OCI-M1 (cell line): ENCODE data around the gene MAN2B1.
"Not testable (repeated sequence)": the region's sequence is repeated elsewhere in the genome, so short reads cannot be mapped to it uniquely, and the experiment has no call there.

Source experiments
- DNase-seq: peaks from one replicate; lab custom pipeline; 2025; lab: John Stamatoyannopoulos, UW

MAN2B1 gene

GRCh38 chr19:12666265-12667048 is at the start of gene MAN2B1, which contains the start of gene WDR83:
MAN2B1 (minus strand) TSS chr19:12666742; CDS start chr19:12666701, 41 bp downstream.
WDR83 (plus strand) TSS chr19:12666807; CDS start chr19:12669791, 2,984 bp downstream.
- DNase-seq: peak; percentile 77

DNA sequence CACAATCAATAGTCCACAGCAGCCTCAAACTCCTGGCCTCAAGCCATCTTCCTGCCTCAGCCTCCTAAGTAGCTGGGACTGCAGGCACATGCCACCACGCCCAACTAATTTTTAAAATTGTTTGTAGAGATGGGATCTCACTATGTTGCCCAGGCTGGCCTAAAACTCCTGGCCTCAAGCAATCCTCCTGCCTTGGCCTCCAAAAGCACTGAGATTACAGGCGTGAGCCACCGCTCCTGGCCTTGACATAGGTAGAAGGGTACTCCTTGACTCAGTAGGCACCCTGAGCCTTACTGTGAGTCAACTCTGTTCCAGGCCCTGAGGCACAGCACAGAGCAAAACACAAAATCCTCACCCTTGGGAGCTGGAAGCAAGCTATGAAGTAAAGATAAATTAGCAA is 49.4 kb upstream of the MAN2B1 start:
- DNase-seq: no peak

GRCh38 chr19:12715102-12715501 is 48.6 kb upstream of the MAN2B1 start:
- no peak for DNase-seq

- not testable (repeated sequence) for DNase-seq
These were observed 46.8 kb upstream of the MAN2B1 start for GRCh38 chr19:12713304-12713703.

DNA sequence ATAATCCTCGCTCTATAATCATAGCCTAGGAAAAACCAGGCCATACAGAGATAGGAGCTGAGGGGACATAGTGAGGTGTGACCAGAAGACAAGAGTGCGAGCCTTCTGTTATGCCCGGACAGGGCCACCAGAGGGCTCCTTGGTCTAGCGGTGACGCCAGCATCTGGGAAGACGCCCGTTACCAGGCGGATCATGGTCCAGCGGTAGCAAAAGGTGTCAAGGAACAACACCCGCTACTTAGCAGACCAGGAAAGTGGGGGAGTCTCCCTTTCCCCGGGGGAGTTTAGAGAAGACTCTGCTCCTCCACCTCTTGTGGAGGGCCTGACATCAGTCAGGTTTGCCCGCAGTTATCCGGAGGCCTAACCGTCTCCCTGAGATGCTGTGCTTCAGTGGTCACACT is 45.5 kb upstream of the MAN2B1 start:
- DNase-seq: not testable (repeated sequence)

DNA sequence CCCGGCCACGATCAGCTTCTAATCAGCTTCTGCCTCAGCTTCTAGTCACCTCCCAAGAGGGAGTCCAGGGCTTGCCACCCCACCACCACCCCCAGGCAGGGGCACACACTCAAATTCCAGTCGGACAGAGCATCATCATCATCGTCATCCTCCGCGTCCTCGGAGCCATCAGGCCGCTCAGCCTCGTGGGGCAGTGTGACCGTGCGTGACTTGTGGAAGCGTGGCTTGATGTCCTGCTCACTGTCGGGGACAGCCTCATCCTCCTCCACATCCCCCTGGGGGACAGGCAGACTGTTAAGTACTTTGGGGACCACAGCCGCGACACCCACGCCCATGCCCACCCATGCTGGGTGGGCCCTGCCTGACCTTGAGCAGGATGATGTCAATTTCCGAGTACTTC is 44.6 kb upstream of the MAN2B1 start:
- DNase-seq: no peak

GRCh38 chr19:12708641-12709040 is 42.1 kb upstream of the MAN2B1 start:
- DNase-seq: no peak

DNA sequence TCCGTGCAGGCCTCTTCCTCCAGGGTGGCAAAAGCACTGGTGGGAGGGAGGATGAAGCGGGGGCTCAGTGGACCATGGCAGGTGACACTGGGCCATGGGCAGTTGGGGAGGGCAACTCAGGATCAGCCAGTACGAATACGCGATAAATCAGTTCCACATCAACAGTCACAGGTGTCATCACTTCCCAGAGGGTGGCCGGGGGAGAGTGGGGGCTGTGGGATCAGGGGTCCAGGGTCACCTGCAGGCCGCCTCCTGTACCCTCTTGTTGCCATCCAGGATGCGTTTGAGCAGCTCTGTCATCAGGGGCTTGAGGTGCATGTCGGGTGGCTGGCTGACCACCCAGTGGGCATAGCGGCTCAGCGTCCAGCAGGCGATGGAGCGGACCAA is 39.8 kb upstream of the MAN2B1 start:
- no peak for DNase-seq

- no peak for DNase-seq
These were observed 39.3 kb upstream of the MAN2B1 start for GRCh38 chr19:12705654-12706331.

GRCh38 chr19:12705169-12705568 is 38.6 kb upstream of the MAN2B1 start:
- no peak for DNase-seq

DNA sequence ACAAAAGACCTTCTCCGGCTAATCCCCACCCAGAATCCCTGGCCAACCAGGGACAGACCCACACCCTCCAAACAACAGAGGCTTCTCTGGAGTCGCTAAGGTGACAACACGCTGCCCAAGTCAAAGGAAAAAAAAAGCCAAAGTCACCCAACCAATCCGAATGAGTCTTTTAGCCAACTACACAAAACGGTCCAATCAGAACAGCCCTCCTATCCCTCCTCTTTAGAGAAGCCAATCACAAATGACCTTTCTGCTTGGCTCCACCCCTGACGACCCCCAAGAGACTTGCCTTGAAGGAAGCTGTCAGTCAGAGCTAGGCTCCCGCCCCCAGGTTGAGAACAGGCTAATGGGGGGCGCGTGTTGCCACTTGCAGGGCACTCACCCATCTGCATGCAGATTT is 36.5 kb upstream of the MAN2B1 start:
- no peak for DNase-seq

DNA sequence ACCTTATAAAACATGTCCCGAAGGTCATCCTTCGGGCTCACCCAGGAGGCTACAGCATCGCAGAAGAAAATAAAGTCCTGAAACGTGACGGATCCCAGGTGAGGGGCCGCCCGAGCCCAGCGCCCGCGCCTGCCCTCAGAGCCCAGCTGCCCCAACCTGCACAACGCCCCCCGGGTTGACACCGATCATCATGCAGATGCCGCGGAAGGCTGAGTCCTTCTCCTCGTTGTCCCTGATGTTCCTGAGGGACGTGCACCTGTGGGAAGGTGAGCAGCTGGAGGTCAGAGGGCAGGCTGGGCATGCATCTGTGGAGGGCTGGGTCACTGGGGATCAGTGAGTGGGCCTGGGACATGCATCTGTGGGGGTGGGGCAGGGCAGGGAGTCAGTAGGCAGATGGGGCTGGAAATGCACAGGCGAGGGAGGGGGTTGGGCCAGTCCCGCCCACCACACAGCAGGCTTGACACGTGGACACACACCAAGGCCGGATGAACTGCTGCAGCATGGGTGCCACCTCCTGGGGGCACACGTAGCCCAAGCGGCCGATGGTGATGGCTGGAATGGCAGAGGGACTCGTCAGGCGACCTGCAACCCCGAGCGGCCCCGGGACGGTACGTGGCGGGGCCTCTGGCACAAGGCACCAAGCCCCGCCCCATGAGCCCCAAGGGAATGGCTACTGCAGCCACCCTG is 35.2 kb upstream of the MAN2B1 start:
- no peak for DNase-seq

DNA sequence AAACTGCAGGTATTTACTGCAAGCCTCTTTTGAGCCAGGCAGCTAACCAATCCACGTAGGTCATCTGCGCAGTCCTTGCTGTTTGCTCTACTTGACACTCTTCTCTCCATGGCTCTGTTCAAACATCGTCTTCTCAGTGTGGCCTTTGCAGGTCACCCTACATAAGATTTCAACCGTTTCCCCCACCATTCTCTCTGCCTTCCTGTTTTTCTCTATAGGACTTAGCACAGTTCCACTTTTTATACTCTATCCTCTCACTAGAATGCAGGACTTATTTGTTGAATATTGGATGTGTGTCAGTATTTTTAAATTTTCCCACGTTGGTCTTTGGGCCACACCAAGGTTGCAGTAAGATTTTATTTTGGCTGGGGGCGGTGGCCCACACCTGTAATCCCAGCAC is 31.6 kb upstream of the MAN2B1 start:
- DNase-seq: no peak

- DNase-seq: not testable (repeated sequence)
These were observed 30.9 kb upstream of the MAN2B1 start for GRCh38 chr19:12697425-12697824.

- DNase-seq: peak; percentile 96
These were observed 30.1 kb upstream of the MAN2B1 start, which contains the start of gene FBXW9 for GRCh38 chr19:12696366-12697335. FBXW9 (minus strand) TSS chr19:12696631; CDS start chr19:12696581, 50 bp downstream.

DNA sequence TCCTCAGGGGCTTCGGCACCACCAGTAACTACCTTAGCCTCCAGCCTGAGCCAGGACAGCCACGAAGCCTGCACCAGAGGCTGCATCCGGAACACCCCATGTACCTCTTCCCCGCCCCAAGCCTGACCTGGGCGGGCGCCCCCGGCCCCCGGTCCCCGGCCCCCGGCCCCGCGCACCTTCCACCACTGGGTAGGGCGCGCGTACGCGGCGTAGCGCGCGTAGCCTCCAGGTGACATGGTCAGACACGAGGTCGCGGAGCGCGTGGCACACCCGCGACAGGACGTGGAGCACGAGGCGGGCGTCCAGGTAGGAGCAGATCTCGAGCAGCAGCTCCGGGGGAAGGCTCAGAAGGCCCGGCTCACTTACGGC is 29.4 kb upstream of the MAN2B1 start:
- DNase-seq: no peak

DNA sequence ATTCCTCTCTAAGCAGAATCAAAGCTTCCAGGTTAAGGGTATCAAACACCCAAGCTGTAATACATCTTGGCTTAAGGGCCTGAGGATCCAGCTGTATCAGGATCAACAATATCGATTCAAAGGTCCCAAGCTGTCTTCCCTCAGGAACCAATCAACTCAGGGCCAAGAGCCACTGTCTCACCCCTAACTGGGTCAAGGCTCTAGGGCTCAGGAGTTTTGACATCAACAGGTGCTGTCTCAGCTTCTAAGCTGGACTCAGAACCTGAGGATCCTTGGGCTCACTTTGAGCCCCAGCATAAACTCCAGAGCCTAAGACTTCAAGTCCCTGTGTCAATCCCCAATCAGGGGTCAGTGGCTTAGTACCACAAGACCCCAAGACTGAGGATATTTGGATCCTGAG is 29.0 kb upstream of the MAN2B1 start:
- no peak for DNase-seq

DNA sequence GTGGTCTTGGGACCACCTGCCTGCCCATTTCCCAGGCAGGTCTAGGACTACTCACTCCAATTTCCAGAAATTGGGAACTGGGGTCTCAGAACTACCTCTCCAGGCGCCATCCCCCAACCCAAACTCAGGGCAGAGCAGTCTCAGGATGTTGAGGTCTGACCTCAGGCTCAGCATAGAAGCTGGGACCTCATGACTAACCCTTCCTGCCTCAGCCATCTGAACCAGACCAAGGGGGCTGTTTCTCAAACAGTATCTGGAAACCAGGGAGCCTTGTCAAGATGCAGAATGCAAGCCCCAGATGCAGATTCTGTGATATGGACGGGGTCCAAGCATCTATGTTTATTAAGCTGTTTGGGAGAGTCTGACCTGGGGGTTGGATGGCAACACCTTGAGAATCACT is 28.6 kb upstream of the MAN2B1 start:
- DNase-seq: no peak

DNA sequence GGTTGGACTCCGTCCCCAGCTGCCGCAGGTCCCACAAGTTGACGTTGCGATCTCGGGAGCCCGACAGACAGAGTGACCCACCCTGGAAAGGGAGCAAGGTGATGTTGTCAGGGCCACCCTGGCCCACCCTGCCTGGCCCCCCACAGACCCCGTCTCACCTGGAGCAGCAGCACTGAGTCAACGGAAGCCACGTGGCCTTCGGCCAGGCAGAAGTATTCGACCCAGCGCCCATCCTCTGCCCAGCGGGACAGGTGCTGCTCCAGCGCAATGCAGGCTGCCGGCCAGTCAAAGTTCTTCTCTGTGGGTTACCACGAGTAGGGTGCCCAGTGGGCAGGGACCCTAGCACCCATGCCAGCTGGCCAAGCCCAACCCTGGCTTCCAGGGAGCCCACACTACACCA is 28.1 kb upstream of the MAN2B1 start:
- DNase-seq: no peak

- no peak for DNase-seq
These were observed 26.4 kb upstream of the MAN2B1 start for GRCh38 chr19:12692960-12693359.

DNA sequence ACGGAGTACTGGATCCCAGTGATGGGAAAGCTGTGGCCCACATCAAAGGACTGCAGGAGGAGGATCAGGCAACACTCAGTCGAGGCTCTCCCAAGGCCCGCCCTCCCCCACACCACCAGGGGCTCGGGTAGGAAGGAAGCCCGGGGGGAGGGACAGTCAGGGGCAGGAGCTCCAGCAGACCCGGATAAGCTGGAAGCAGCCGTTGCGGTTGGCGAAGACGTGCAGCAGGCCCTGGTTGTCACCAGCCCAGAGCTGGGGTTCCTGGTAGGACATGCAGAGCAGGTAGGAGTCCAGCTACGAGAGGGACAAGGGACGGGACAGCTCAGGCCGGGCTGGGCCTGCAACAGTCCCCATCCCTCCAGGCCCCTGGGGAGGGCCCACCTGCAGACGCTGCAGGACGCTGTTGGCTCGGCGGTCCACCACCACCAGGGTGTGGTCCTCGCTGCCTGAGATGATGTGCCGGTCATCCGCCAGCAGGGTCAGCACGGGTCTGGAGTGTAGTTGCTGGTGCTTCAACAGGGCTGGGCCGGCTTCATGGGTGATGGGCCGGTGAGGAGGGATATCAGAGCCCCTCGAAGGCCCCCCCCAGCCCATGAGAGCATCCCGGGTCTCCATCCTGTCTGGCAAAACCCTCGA is 23.2 kb upstream of the MAN2B1 start:
- DNase-seq: no peak
